ENCODE data around the gene DCDC1. TPM values are rescaled to one million over a fixed set of nuclear protein-coding genes. Genes with fewer than 3 reads are reported as not detected.

Gene DCDC1
- total RNA-seq, 1 donor from 2014 or later = not detected

DNA sequence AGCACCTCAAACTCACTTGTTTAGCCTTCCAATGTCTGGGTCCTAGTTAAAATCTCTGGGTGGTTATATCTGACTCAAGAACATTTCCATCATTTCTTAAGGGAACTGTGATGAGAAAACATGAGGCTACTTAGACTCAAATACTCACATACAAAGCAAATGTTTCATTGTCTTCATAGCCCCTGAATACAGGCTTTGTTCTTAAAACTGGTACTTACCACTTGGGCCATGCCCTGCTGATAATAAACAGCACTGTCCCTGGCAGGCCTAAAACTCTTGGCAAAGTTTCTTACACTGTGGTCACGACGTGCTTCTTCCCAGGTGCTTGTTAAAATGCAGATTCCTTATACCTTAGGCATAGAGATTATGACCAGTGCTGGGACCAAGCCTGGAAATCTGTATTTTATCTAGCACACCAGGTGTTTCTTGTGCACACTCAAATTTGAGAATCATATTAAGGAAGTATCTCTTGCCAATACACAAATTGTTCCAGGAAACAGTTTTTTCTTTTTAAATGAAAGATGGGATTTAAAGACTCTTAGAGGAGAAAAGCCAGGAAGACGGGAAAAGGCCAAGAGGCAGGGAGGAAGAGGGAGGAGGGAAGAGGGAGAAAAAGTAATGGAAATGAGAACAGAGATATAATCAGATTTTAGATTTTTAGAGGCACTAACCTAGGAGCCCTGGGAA lies 495.5 kb downstream of the DCDC1 start:
- no peak for TF ChIP-seq CTCF (IDR thresholded peaks at IDR 0.05)
- H3K4me1 Mint-ChIP-seq = no peaks in the 10 kb centered on the region
- ChIA-PET CTCF (no interaction called here), POLR2A (no interaction called here)
- no peak for DNase-seq
- intact Hi-C loops (cut with micrococcal nuclease) = no loop called here
- no peak overlapping the region for H3K4me3 Mint-ChIP-seq
- H3K27me3 Mint-ChIP-seq = no peaks in the 10 kb centered on the region
- H3K27ac Mint-ChIP-seq = no peak overlapping the region
- H3K9me3 Mint-ChIP-seq = no peaks in the 10 kb centered on the region
- H3K36me3 Mint-ChIP-seq (ENCODE audit: low read depth) = no peaks in the 10 kb centered on the region
- no peak for ATAC-seq (ENCODE audit: low read depth)

DNA sequence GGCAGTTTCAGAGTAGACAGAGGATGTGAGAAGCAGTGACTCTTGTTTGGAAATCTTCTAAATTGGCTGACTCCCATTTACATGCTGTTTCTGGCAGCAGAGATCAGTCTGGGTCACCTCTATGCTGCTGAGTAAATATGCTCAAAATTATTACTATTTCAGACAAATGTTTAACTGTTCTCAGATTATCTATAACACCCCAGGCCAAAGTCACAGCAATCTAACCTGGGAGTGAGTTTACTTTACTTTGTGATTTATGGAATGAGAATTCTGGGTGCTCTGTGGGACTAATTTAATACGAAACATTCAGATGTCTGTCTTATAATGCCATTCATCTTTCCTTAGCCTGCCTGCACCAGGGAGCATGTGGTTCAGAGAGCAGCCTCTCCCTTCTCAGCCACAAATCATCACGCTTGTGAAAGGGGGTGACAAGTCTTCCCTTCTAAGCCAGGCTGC lies 500.9 kb downstream of the DCDC1 start:
- intact Hi-C loops (cut with micrococcal nuclease) = no loop called here
- no peaks in the 10 kb centered on the region for H3K9me3 Mint-ChIP-seq
- H3K27ac Mint-ChIP-seq = no peak overlapping the region
- DNase-seq (no peak), ATAC-seq (ENCODE audit: low read depth) (no peak)
- H3K36me3 Mint-ChIP-seq (ENCODE audit: low read depth) = no peaks in the 10 kb centered on the region
- H3K27me3 Mint-ChIP-seq = no peaks in the 10 kb centered on the region
- POLR2A ChIA-PET = no interaction called here
- H3K4me3 Mint-ChIP-seq = no peak overlapping the region
- H3K4me1 Mint-ChIP-seq = no peaks in the 10 kb centered on the region
- CTCF ChIA-PET = no interaction called here
- TF ChIP-seq CTCF (IDR thresholded peaks at IDR 0.05) = no peak

- no peaks in the 10 kb centered on the region for H3K4me1 Mint-ChIP-seq
- no peak for ATAC-seq (ENCODE audit: low read depth)
- POLR2A ChIA-PET = no interaction called here
- no peaks in the 10 kb centered on the region for H3K27me3 Mint-ChIP-seq
- no peak for DNase-seq
- no peaks in the 10 kb centered on the region for H3K36me3 Mint-ChIP-seq (ENCODE audit: low read depth)
- CTCF ChIA-PET = no interaction called here
- H3K4me3 Mint-ChIP-seq = no peak overlapping the region
- intact Hi-C loops (cut with micrococcal nuclease) = no loop called here
- no peaks in the 10 kb centered on the region for H3K9me3 Mint-ChIP-seq
- H3K27ac Mint-ChIP-seq = no peak overlapping the region
- TF ChIP-seq CTCF (IDR thresholded peaks at IDR 0.05) = no peak
Observed at GRCh38 chr11:30863209-30863608, 506.3 kb downstream of the DCDC1 start.

- ATAC-seq (ENCODE audit: low read depth) (no peak), DNase-seq (no peak)
- ChIA-PET POLR2A (no interaction called here), CTCF (no interaction called here)
- intact Hi-C loops (cut with micrococcal nuclease) = no loop called here
- H3K4me3 Mint-ChIP-seq = no peak overlapping the region
- no peaks in the 10 kb centered on the region for H3K27me3 Mint-ChIP-seq
- H3K27ac Mint-ChIP-seq = no peak overlapping the region
- H3K36me3 Mint-ChIP-seq (ENCODE audit: low read depth) = no peaks in the 10 kb centered on the region
- H3K4me1 Mint-ChIP-seq = no peaks in the 10 kb centered on the region
- no peak for TF ChIP-seq CTCF (IDR thresholded peaks at IDR 0.05)
- no peaks in the 10 kb centered on the region for H3K9me3 Mint-ChIP-seq
Observed at GRCh38 chr11:30861531-30861930, 508.0 kb downstream of the DCDC1 start.

GRCh38 chr11:30861064-30861463 lies 508.5 kb downstream of the DCDC1 start:
- H3K4me3 Mint-ChIP-seq = no peak overlapping the region

More at GRCh38 chr11:30861064-30861463, 508.5 kb downstream of the DCDC1 start:
- ATAC-seq (ENCODE audit: low read depth) (no peak), DNase-seq (no peak)
- Mint-ChIP-seq H3K36me3 (ENCODE audit: low read depth) (no peaks in the 10 kb centered on the region), H3K27me3 (no peaks in the 10 kb centered on the region), H3K27ac (no peak overlapping the region), H3K4me1 (no peaks in the 10 kb centered on the region), H3K9me3 (no peaks in the 10 kb centered on the region)
- intact Hi-C loops (cut with micrococcal nuclease) = no loop called here
- ChIA-PET CTCF (no interaction called here), POLR2A (no interaction called here)
- no peak for TF ChIP-seq CTCF (IDR thresholded peaks at IDR 0.05)

Data from activated B cell treated with CpG ODN at 0.5 μM for 24 hours (primary cell).